Endothelial cell of umbilical vein (primary cell): ENCODE results near the gene NUB1. TPM values are rescaled to one million over a fixed set of nuclear protein-coding genes. Genes with fewer than 3 reads are reported as not detected.

Source experiments
- BruUV-seq: library from RNA; stranded (reverse); fragments of 400-500 nt; replicated peaks from 2 replicates; lab custom pipeline; 2021; lab: Mats Ljungman, UMichigan
- CTCF ChIA-PET: fragments of 300-600, 350-600 bp; sonication (Branson Sonifier 250); formaldehyde crosslinking; loops from one replicate; lab custom pipeline; 2021; ENCODE audit warnings: antibody characterized with exemption, inconsistent platforms; lab: Charles Lee
- POLR2A ChIA-PET: fragments of 300-600, 350-600 bp; sonication (Branson Sonifier 250); formaldehyde crosslinking; loops from one replicate; lab custom pipeline; 2021; ENCODE audit warnings: antibody characterized with exemption, inconsistent platforms; lab: Charles Lee
- DNase-seq: peaks from one replicate; pipeline ENCODE4 v3.0.0-alpha.2; 2011; ENCODE audit warnings: low read depth, low spot score
- FAIRE-seq: peaks from 2 replicates; lab custom pipeline; 2011; peaks lifted over from hg19 to GRCh38; lab: Jason Lieb, UNC
- H2AFZ ChIP-seq: 2 replicates; pipeline ENCODE4 v1.6.0; 2012; ENCODE audit warnings: low read depth, low read length, control low read depth, inconsistent platforms
- H3K27ac ChIP-seq: 2 replicates; pipeline ENCODE4 v1.5.1; 2011; ENCODE audit warnings: low read depth, mild to moderate bottlenecking, control low read depth, low read length, moderate library complexity; ENCODE audit not compliant: insufficient read depth
- H3K27me3 ChIP-seq, 2 experiments: 2 replicates each; pipeline versions ENCODE4 v1.6.0 to v1.6.1; 2011; ENCODE audit warnings: low read length in 2 of 2, mixed read lengths in 1 of 2; ENCODE audit not compliant: control insufficient read depth in 2 of 2, insufficient read depth in 2 of 2
- H3K36me3 ChIP-seq, 2 experiments: 2 replicates in 1 of 2; 3 replicates in 1 of 2; pipeline ENCODE4 v1.5.1; 2011; ENCODE audit warnings: low read length in 2 of 2, mild to moderate bottlenecking in 1 of 2, moderate library complexity in 1 of 2; ENCODE audit not compliant: control insufficient read depth in 2 of 2, insufficient read depth in 2 of 2; ENCODE audit errors: extremely low read depth in 1 of 2
- H3K4me1 ChIP-seq: 3 replicates; pipeline ENCODE4 v1.5.1; 2011; ENCODE audit warnings: mild to moderate bottlenecking, low read length; ENCODE audit not compliant: control insufficient read depth, insufficient read depth; ENCODE audit errors: extremely low read depth
- H3K4me2 ChIP-seq: 2 replicates; pipeline ENCODE4 v1.6.1; 2011; ENCODE audit warnings: low read length, control low read depth, mixed read lengths; ENCODE audit not compliant: insufficient read depth
- H3K4me3 ChIP-seq, 3 experiments: fragments of 200-600 bp in 1 of 3; sonication (generic), shearing (Covaris generic) in 1 of 3; replicated peaks in 1 of 3; 2 replicates each; pipeline ENCODE4 v1.5.1; 2011 to 2016; ENCODE audit warnings: control low read depth in 3 of 3, low read length in 3 of 3, mild to moderate bottlenecking in 2 of 3, inconsistent platforms in 1 of 3, low read depth in 1 of 3, moderate library complexity in 1 of 3; ENCODE audit not compliant: insufficient read depth in 1 of 3
- H3K79me2 ChIP-seq: 2 replicates; pipeline ENCODE4 v1.6.0; 2012; ENCODE audit warnings: low read length, inconsistent platforms; ENCODE audit not compliant: control insufficient read depth, insufficient read depth
- H3K9ac ChIP-seq: replicated peaks from 2 replicates; pipeline ENCODE3; 2011; ENCODE audit warnings: low read length, control low read depth; ENCODE audit not compliant: insufficient read depth; ENCODE audit errors: extremely low read depth
- H3K9me1 ChIP-seq: replicated peaks from 3 replicates; pipeline ENCODE4 v1.6.0; 2011; ENCODE audit warnings: mild to moderate bottlenecking, low read length; ENCODE audit not compliant: control insufficient read depth, insufficient read depth; ENCODE audit errors: extremely low read depth
- H3K9me3 ChIP-seq: replicated peaks from 2 replicates; pipeline ENCODE4 v1.5.1; 2012; ENCODE audit warnings: low read length, inconsistent platforms; ENCODE audit not compliant: control insufficient read depth, insufficient read depth
- H4K20me1 ChIP-seq: replicated peaks from 2 replicates; pipeline ENCODE3; 2011; ENCODE audit warnings: mild to moderate bottlenecking, low read length; ENCODE audit not compliant: control insufficient read depth, insufficient read depth; ENCODE audit errors: extremely low read depth
- CTCF ChIP-seq, 2 donors: IDR thresholded peaks; 1 replicate in 1 of 2; 2 replicates in 1 of 2; pipeline ENCODE4 v1.5.1; 2011; ENCODE audit warnings: low read length in 2 of 2, mild to moderate bottlenecking in 2 of 2, moderate library complexity in 2 of 2, control low read depth in 1 of 2, inconsistent platforms in 1 of 2, low read depth in 1 of 2; ENCODE audit not compliant: insufficient read depth in 1 of 2; ENCODE audit errors: extremely low read depth in 1 of 2
- EZH2 ChIP-seq: IDR thresholded peaks from 2 replicates; pipeline ENCODE4 v1.6.1; 2012; ENCODE audit warnings: borderline replicate concordance, low read depth, mild to moderate bottlenecking, moderate library complexity, low read length, inconsistent platforms; ENCODE audit not compliant: severe bottlenecking
- FOS ChIP-seq: IDR thresholded peaks from 2 replicates; pipeline ENCODE4 v1.6.1; 2011; ENCODE audit warnings: mild to moderate bottlenecking, low read length, moderate library complexity, borderline replicate concordance; ENCODE audit not compliant: insufficient read depth
- GATA2 ChIP-seq: IDR thresholded peaks from 2 replicates; pipeline ENCODE4 v1.7.0; 2011; ENCODE audit warnings: low read depth, mild to moderate bottlenecking, moderate library complexity, mixed read lengths, low read length; ENCODE audit not compliant: insufficient read length, insufficient read depth
- JUN ChIP-seq: IDR thresholded peaks from 2 replicates; pipeline ENCODE4 v1.6.1; 2011; ENCODE audit warnings: borderline replicate concordance, low read depth; ENCODE audit not compliant: insufficient read length, insufficient read depth
- MAX ChIP-seq: IDR thresholded peaks from 2 replicates; pipeline ENCODE4 v1.6.1; 2011; ENCODE audit not compliant: insufficient read depth, insufficient read length
- MYC ChIP-seq: IDR thresholded peaks from one replicate; pipeline ENCODE4 v1.6.1; 2011; ENCODE audit warnings: mild to moderate bottlenecking, low read depth, low read length
- POLR2A ChIP-seq: IDR thresholded peaks from 2 replicates; pipeline ENCODE4 v1.6.1; 2012; ENCODE audit warnings: low read depth, mild to moderate bottlenecking, control low read depth, low read length
- POLR2AphosphoS5 ChIP-seq: IDR thresholded peaks from 2 replicates; pipeline ENCODE4 v1.6.1; 2012; ENCODE audit warnings: low read depth, mild to moderate bottlenecking, control low read depth, low read length, moderate library complexity; ENCODE audit not compliant: insufficient read depth
- dilution Hi-C: fragments of 300-500 bp; cut with MboI; formaldehyde crosslinking; loops from one replicate; pipeline ENCODE4 v1.15.0; 2019; ENCODE audit warnings: low sequenced_read_pairs; ENCODE audit not compliant: extremely low pct_ligation_motif_present
- intact Hi-C: fragments of 100-400 bp; cut with micrococcal nuclease; formaldehyde crosslinking; loops from one replicate; pipeline ENCODE4 v1.10.0; 2022
- polyA plus RNA-seq, 4 experiments: library from polyadenylated mRNA; depleted of rRNA in 3 of 4; stranded (reverse) in 3 of 4; unstranded in 1 of 4; fragments of >200 nt; gene quantifications; 2 replicates each; pipeline versions ENCODE4 v1.2.1 to v1.2.3, GENCODE V29; 2011 to 2012; ENCODE audit warnings: missing spikeins in 1 of 4
- total RNA-seq: library from RNA; stranded (reverse); gene quantifications from 2 replicates; pipeline ENCODE4 v1.2.3, GENCODE V29; 2021

The NUB1 gene
- total and polyA plus RNA-seq, 2 donors (not counting 3 experiments of a cell fraction or from before 2014, with no cell fraction given): 28.0 to 46.2 TPM

GRCh38 chr7:151339651-151340382 is 1.8 kb upstream of the NUB1 start:
- Histone ChIP-seq H3K4me1 (peaks cover 15% of the 10 kb centered on the region), H3K9me3 (no peaks in the 10 kb centered on the region), H3K27me3 (peaks cover 14 to 15% of the 10 kb centered on the region in 2 experiments), H3K4me2 (no peak overlapping the region), H3K79me2 (peaks cover 18% of the 10 kb centered on the region), H3K4me3 (no peak overlapping the region), H3K27ac (no peak overlapping the region), H3K9ac (no peak overlapping the region), H2AFZ (no peak overlapping the region), H3K9me1 (no peaks in the 10 kb centered on the region), H3K36me3 (no peaks in the 10 kb centered on the region), H4K20me1 (no peaks in the 10 kb centered on the region)
- DNase-seq: no peak
- dilution Hi-C loops: no loop called here
- CTCF ChIA-PET: interaction anchor here (1.7 kb wide), 1 partner anchor 9 kb away, joined by 5 read pairs; no protein-coding TSS in a partner anchor
- no peak for FAIRE-seq
- no TSS peak for BruUV-seq
- POLR2A ChIA-PET: no interaction called here
- intact Hi-C loops: no loop called here
- TF ChIP-seq MAX: no peak

GRCh38 chr7:151340794-151341356 is 737 bp upstream of the NUB1 start:
- no peak overlapping the region for H3K27ac ChIP-seq
- no peak for FAIRE-seq
- peak overlapping the region; percentile 96 for H2AFZ ChIP-seq

More at GRCh38 chr7:151340794-151341356, 737 bp upstream of the NUB1 start:
- H3K9me3 ChIP-seq: no peaks in the 10 kb centered on the region
- CTCF ChIA-PET: interaction anchor here (1.3 to 2.9 kb wide), 6 partner anchors 10 to 36 kb away, joined by 3 to 23 read pairs (median 6); no protein-coding TSS in a partner anchor
- peaks cover 8 to 14% of the 10 kb centered on the region in 2 experiments for H3K27me3 ChIP-seq
- POLR2A ChIA-PET: interaction anchor here (0.9 kb wide), 2 partner anchors 21 to 114 kb away, joined by 3 read pairs; partner anchors contain the start of gene ABCF2
- H3K4me1 ChIP-seq: peaks cover 15% of the 10 kb centered on the region
- BruUV-seq: no TSS peak
- peaks cover 0 to 2% of the 10 kb centered on the region in 2 experiments for H3K36me3 ChIP-seq
- TF ChIP-seq GATA2: no peak
- TF ChIP-seq FOS: no peak
- no peak for TF ChIP-seq POLR2A
- TF ChIP-seq JUN: no peak
- no peak for TF ChIP-seq EZH2
- TF ChIP-seq CTCF (IDR thresholded peaks at IDR 0.05; ENCODE audit: extremely low read depth in 1 of 2, insufficient read depth in 1 of 2, low read depth in 1 of 2, low read length in 2 of 2): no peak
- TF ChIP-seq MYC: no peak
- TF ChIP-seq MAX: no peak
- TF ChIP-seq POLR2AphosphoS5: no peak
- no peaks in the 10 kb centered on the region for H4K20me1 ChIP-seq
- peaks cover 18% of the 10 kb centered on the region for H3K79me2 ChIP-seq
- H3K9ac ChIP-seq: no peak overlapping the region
- peak overlapping the region; percentile 58 for H3K4me2 ChIP-seq
- intact Hi-C loops (loop anchor here (1.0 kb wide), 1 partner anchor 114 kb away; the partner anchor contains the start of gene ABCF2), dilution Hi-C loops (no loop called here)
- peak overlapping the region; percentile 23 to 28 (median 27) for H3K4me3 ChIP-seq
- H3K9me1 ChIP-seq: no peaks in the 10 kb centered on the region
- no peak for DNase-seq
